Activated CD4-positive, alpha-beta memory T cell treated with anti-CD3 and anti-CD28 coated beads, Interleukin-2, amount 10 ng/mL, durations not matched to agents 7 days and 5 days (primary cell): ENCODE data around the gene PARVG. TPM values are rescaled to one million over a fixed set of nuclear protein-coding genes. Genes with fewer than 3 reads are reported as not detected.

Experiments used
- CTCF ChIA-PET: fragments of 350-600 bp; sonication (Branson Sonifier 250); formaldehyde crosslinking; loops from one replicate; lab custom pipeline; 2021; ENCODE audit warnings: antibody characterized with exemption, inconsistent platforms; lab: Charles Lee
- POLR2A ChIA-PET: fragments of 350-600 bp; sonication (Branson Sonifier 250); formaldehyde crosslinking; loops from one replicate; lab custom pipeline; 2021; ENCODE audit warnings: antibody characterized with exemption; lab: Charles Lee
- DNase-seq: peaks from one replicate; pipeline ENCODE4 v3.0.0-alpha.2; 2020
- H3K27ac Mint-ChIP-seq: one replicate; pipeline ENCODE4 v1.8.0; 2021; ENCODE audit warnings: mild to moderate bottlenecking, mixed read lengths
- H3K27me3 Mint-ChIP-seq: one replicate; pipeline ENCODE4 v1.8.0; 2021; ENCODE audit warnings: mixed read lengths
- H3K36me3 Mint-ChIP-seq: one replicate; pipeline ENCODE4 v1.8.0; 2021; ENCODE audit warnings: low read depth, mixed read lengths
- H3K4me1 Mint-ChIP-seq: one replicate; pipeline ENCODE4 v1.8.0; 2021; ENCODE audit warnings: mixed read lengths
- H3K4me3 Mint-ChIP-seq: one replicate; pipeline ENCODE4 v1.8.0; 2021; ENCODE audit warnings: mild to moderate bottlenecking, mixed read lengths
- H3K9me3 Mint-ChIP-seq: one replicate; pipeline ENCODE4 v1.8.0; 2021; ENCODE audit warnings: mixed read lengths
- total RNA-seq, 2 experiments: library from RNA; stranded (reverse); gene quantifications; one replicate each; pipeline ENCODE4 v1.2.3, GENCODE V29; 2021

Gene PARVG
- total RNA-seq, 2 experiments from 2014 or later: 123 to 128 TPM

GRCh38 chr22:44249376-44250147 is 68.8 kb downstream of the PARVG start:
- H3K36me3 Mint-ChIP-seq: no peaks in the 10 kb centered on the region
- no peak for DNase-seq
- peaks cover 11% of the 10 kb centered on the region for H3K9me3 Mint-ChIP-seq
- no peak overlapping the region for H3K27ac Mint-ChIP-seq
- H3K4me3 Mint-ChIP-seq: no peak overlapping the region
- ChIA-PET CTCF (no interaction called here), POLR2A (no interaction called here)
- H3K27me3 Mint-ChIP-seq: peaks cover 16% of the 10 kb centered on the region
- no peaks in the 10 kb centered on the region for H3K4me1 Mint-ChIP-seq

- POLR2A ChIA-PET: no interaction called here
Measured at GRCh38 chr22:44254811-44255210, 74.1 kb downstream of the PARVG start.

GRCh38 chr22:44256085-44256484 is 75.4 kb downstream of the PARVG start:
- no peaks in the 10 kb centered on the region for H3K9me3 Mint-ChIP-seq
- ChIA-PET CTCF (no interaction called here), POLR2A (no interaction called here)
- peaks cover 39% of the 10 kb centered on the region for H3K27me3 Mint-ChIP-seq
- peaks cover 13% of the 10 kb centered on the region for H3K4me1 Mint-ChIP-seq
- no peaks in the 10 kb centered on the region for H3K36me3 Mint-ChIP-seq
- peak; percentile 12 for DNase-seq
- no peak overlapping the region for H3K4me3 Mint-ChIP-seq
- H3K27ac Mint-ChIP-seq: no peak overlapping the region

More at GRCh38 chr22:44254811-44255210, 74.1 kb downstream of the PARVG start:
- peaks cover 39% of the 10 kb centered on the region for H3K27me3 Mint-ChIP-seq
- no peak overlapping the region for H3K4me3 Mint-ChIP-seq
- H3K4me1 Mint-ChIP-seq: peaks cover 11% of the 10 kb centered on the region
- CTCF ChIA-PET: no interaction called here
- H3K27ac Mint-ChIP-seq: no peak overlapping the region
- peaks cover 6% of the 10 kb centered on the region for H3K9me3 Mint-ChIP-seq
- no peaks in the 10 kb centered on the region for H3K36me3 Mint-ChIP-seq
- no peak for DNase-seq

- POLR2A ChIA-PET: no interaction called here
- Mint-ChIP-seq H3K36me3 (no peaks in the 10 kb centered on the region), H3K9me3 (no peaks in the 10 kb centered on the region), H3K4me1 (peaks cover 13% of the 10 kb centered on the region), H3K4me3 (no peak overlapping the region), H3K27me3 (peaks cover 37% of the 10 kb centered on the region), H3K27ac (no peak overlapping the region)
- CTCF ChIA-PET: no interaction called here
- DNase-seq: peak; percentile 6
Measured at GRCh38 chr22:44256556-44257485, 76.1 kb downstream of the PARVG start.

Other genes starting within 250 kb of the PARVG start
- gene SAMM50, start 225.5 kb upstream of the PARVG start, total RNA-seq: 10 to 100 TPM; 41.9 to 42.4 TPM
- gene PARVB, start 156.6 kb upstream of the PARVG start, total RNA-seq: 10 to 100 TPM; 41.5 to 42.0 TPM
- not detected for gene SHISAL1, start 132.0 kb downstream of the PARVG start, total RNA-seq